DOHH2 (cell line): Measurements from ENCODE around the gene CD93.

Experiments used
- H3F3A ChIP-seq: fragments of 200-600 bp; sonication (generic), shearing (Covaris generic); 2 replicates; pipeline ENCODE4 v1.6.0; 2016; ENCODE audit warnings: antibody characterized with exemption, mild to moderate bottlenecking; ENCODE audit not compliant: control insufficient read depth, insufficient read depth
- H3K27ac ChIP-seq: fragments of 200-600 bp; sonication (generic); 2 replicates; pipeline ENCODE4 v1.5.1; 2014; ENCODE audit warnings: low read depth, mild to moderate bottlenecking, low read length, moderate library complexity
- H3K27me3 ChIP-seq: fragments of 200-600 bp; sonication (generic); 2 replicates; pipeline ENCODE4 v1.6.1; 2014; ENCODE audit warnings: mild to moderate bottlenecking, low read length, mixed read lengths; ENCODE audit not compliant: control insufficient read depth
- H3K36me3 ChIP-seq: fragments of 200-600 bp; sonication (generic); 2 replicates; pipeline ENCODE4 v1.6.1; 2014; ENCODE audit warnings: mild to moderate bottlenecking, low read length, moderate library complexity, mixed read lengths; ENCODE audit not compliant: control insufficient read depth
- H3K4me1 ChIP-seq: fragments of 200-600 bp; sonication (generic); 2 replicates; pipeline ENCODE4 v1.6.1; 2014; ENCODE audit warnings: mild to moderate bottlenecking, low read length, mixed read lengths; ENCODE audit not compliant: control insufficient read depth
- H3K4me2 ChIP-seq: fragments of 200-600 bp; sonication (generic); 2 replicates; pipeline ENCODE4 v1.6.0; 2014; ENCODE audit warnings: mild to moderate bottlenecking, low read length, moderate library complexity
- H3K4me3 ChIP-seq: fragments of 200-600 bp; sonication (generic); 2 replicates; pipeline ENCODE4 v1.5.1; 2014; ENCODE audit warnings: mild to moderate bottlenecking, low read length, mixed read lengths
- H3K79me2 ChIP-seq: fragments of 200-600 bp; sonication (generic); 2 replicates; pipeline ENCODE4 v1.6.1; 2014; ENCODE audit warnings: mild to moderate bottlenecking, low read length, mixed read lengths; ENCODE audit not compliant: control insufficient read depth
- H3K9me2 ChIP-seq: fragments of 200-600 bp; sonication (generic); replicated peaks from 2 replicates; pipeline ENCODE4 v1.6.1; 2014; ENCODE audit warnings: mild to moderate bottlenecking, low read length, mixed read lengths; ENCODE audit not compliant: control insufficient read depth
- H3K9me3 ChIP-seq: fragments of 200-600 bp; sonication (generic); 2 replicates; pipeline ENCODE4 v1.6.1; 2014; ENCODE audit warnings: antibody characterized with exemption, low read length, mixed read lengths; ENCODE audit not compliant: control insufficient read depth, insufficient read depth
- H4K20me1 ChIP-seq: fragments of 200-600 bp; sonication (generic); 2 replicates; pipeline ENCODE4 v1.6.0; 2014; ENCODE audit warnings: low read depth, mild to moderate bottlenecking, antibody characterized with exemption, low read length, moderate library complexity; ENCODE audit not compliant: control insufficient read depth, insufficient read depth
- CTCF ChIP-seq: fragments of 200-600 bp; sonication (generic); IDR thresholded peaks from one replicate; pipeline ENCODE4 v1.5.1; 2014; ENCODE audit warnings: antibody characterized with exemption, mild to moderate bottlenecking, low read depth, low read length; ENCODE audit not compliant: poor library complexity, severe bottlenecking
- EZH2phosphoT487 ChIP-seq: fragments of 200-600 bp; sonication (generic); IDR thresholded peaks from 2 replicates; pipeline ENCODE4 v1.6.1; 2017; ENCODE audit warnings: borderline replicate concordance, mild to moderate bottlenecking, antibody characterized with exemption, low read length, moderate library complexity, mixed read lengths

CD93 gene

GRCh38 chr20:23101696-23102406, 15.7 kb upstream of the CD93 start:
- Histone ChIP-seq H3K9me3 (no peaks in the 10 kb centered on the region), H3K4me3 (no peak overlapping the region), H4K20me1 (no peaks in the 10 kb centered on the region), H3K4me2 (no peak overlapping the region), H3F3A (no peaks in the 10 kb centered on the region), H3K27me3 (no peaks in the 10 kb centered on the region), H3K79me2 (no peaks in the 10 kb centered on the region), H3K36me3 (no peaks in the 10 kb centered on the region), H3K27ac (no peak overlapping the region), H3K4me1 (no peaks in the 10 kb centered on the region), H3K9me2 (no peaks in the 10 kb centered on the region)
- TF ChIP-seq EZH2phosphoT487: no peak

- Histone ChIP-seq H3K27me3 (no peaks in the 10 kb centered on the region), H3K4me2 (no peak overlapping the region), H3K36me3 (no peaks in the 10 kb centered on the region), H3K27ac (no peak overlapping the region), H4K20me1 (no peaks in the 10 kb centered on the region), H3K4me1 (no peaks in the 10 kb centered on the region), H3K79me2 (no peaks in the 10 kb centered on the region), H3K9me3 (no peaks in the 10 kb centered on the region), H3K4me3 (no peak overlapping the region), H3F3A (no peaks in the 10 kb centered on the region), H3K9me2 (no peaks in the 10 kb centered on the region)
- TF ChIP-seq EZH2phosphoT487: no peak
- no peak for TF ChIP-seq CTCF
Measured at GRCh38 chr20:23100720-23101107, 14.6 kb upstream of the CD93 start.

- Histone ChIP-seq H3K9me2 (no peaks in the 10 kb centered on the region), H3K4me1 (no peaks in the 10 kb centered on the region), H3K27me3 (no peaks in the 10 kb centered on the region), H4K20me1 (no peaks in the 10 kb centered on the region), H3K4me2 (no peak overlapping the region), H3K27ac (no peak overlapping the region), H3K36me3 (no peaks in the 10 kb centered on the region), H3F3A (no peaks in the 10 kb centered on the region), H3K4me3 (no peak overlapping the region), H3K79me2 (no peaks in the 10 kb centered on the region), H3K9me3 (no peaks in the 10 kb centered on the region)
- no peak for TF ChIP-seq CTCF
Measured at GRCh38 chr20:23099791-23100719, 13.9 kb upstream of the CD93 start.
